ENCODE measurements around the gene TBC1D16.

DNA sequence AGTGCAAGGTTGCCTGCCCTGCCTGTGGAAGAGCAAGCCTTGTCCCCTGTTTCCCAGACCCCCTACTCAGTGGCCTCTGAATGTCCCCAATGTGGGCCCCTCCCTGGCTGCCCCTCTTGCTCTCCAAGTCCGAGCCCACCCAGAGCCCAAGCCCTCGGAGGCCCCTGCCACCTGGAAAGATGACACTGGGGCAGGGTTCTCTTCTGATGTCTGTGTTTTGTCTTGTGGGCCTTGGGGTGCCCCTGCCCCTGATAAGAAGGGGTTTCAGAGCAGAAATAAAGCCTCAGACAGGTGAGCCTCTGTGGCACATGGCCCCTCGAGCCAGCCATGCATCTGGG lies 111.1 kb downstream of the TBC1D16 start:
- TF ChIP-seq, protein P1, sequence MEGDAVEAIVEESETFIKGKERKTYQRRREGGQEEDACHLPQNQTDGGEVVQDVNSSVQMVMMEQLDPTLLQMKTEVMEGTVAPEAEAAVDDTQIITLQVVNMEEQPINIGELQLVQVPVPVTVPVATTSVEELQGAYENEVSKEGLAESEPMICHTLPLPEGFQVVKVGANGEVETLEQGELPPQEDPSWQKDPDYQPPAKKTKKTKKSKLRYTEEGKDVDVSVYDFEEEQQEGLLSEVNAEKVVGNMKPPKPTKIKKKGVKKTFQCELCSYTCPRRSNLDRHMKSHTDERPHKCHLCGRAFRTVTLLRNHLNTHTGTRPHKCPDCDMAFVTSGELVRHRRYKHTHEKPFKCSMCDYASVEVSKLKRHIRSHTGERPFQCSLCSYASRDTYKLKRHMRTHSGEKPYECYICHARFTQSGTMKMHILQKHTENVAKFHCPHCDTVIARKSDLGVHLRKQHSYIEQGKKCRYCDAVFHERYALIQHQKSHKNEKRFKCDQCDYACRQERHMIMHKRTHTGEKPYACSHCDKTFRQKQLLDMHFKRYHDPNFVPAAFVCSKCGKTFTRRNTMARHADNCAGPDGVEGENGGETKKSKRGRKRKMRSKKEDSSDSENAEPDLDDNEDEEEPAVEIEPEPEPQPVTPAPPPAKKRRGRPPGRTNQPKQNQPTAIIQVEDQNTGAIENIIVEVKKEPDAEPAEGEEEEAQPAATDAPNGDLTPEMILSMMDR (conservative IDR thresholded peaks at IDR 0.05; ENCODE audit: low read length) = 0 out of 2 replicates have a peak, but pooled peaks have one; percentile 3
- TF ChIP-seq EZH2phosphoT487 (IDR thresholded peaks at IDR 0.05; ENCODE audit: borderline replicate concordance, low read depth, low read length) = no peak

Data from OCI-LY7 (cell line).